HepG2 (cell line): ENCODE data around the gene TMEM131. TPM values are rescaled to one million over a fixed set of nuclear protein-coding genes. Genes with fewer than 3 reads are reported as not detected.

Experiments used
- ATAC-seq: fragments of 200-7000 bp; cut with Tn5 transposase; 3 replicates; pipeline ENCODE4 v1.9.1; 2020; ENCODE audit warnings: mild to moderate bottlenecking, moderate library complexity
- BruUV-seq: library from RNA; stranded (reverse); fragments of 400-500 nt; replicated peaks from 2 replicates; lab custom pipeline; 2021; lab: Mats Ljungman, UMichigan
- CTCF ChIA-PET: fragments of 300-600 bp; formaldehyde crosslinking; extraction: SDS; loops from one replicate; lab custom pipeline; 2021; ENCODE audit warnings: low total read pairs, inconsistent platforms, low intra/inter-chr PET ratio; lab: Yijun Ruan, JAX
- POLR2A ChIA-PET: fragments of 350-600 bp; sonication (Branson Sonifier 250); formaldehyde crosslinking; loops from one replicate; lab custom pipeline; 2020; ENCODE audit warnings: antibody characterized with exemption, inconsistent platforms; lab: Yijun Ruan, JAX
- DNase-seq: peaks from one replicate; pipeline ENCODE4 v3.0.0-alpha.2; 2015; ENCODE audit warnings: low spot score
- FAIRE-seq: peaks from 3 replicates; lab custom pipeline; 2011; peaks lifted over from hg19 to GRCh38; lab: Jason Lieb, UNC
- H2AFZ ChIP-seq: one replicate; pipeline ENCODE4 v1.6.1; 2011; ENCODE audit warnings: low read length, inconsistent platforms
- H3K27ac ChIP-seq: fragments of 300-600 bp; 3 replicates; pipeline ENCODE4 v1.8.0; 2011; ENCODE audit warnings: mixed run types, mild to moderate bottlenecking, mixed read lengths, low read length, inconsistent platforms; ENCODE audit not compliant: insufficient read depth; ENCODE audit errors: extremely low read length
- H3K27me3 ChIP-seq, 2 experiments: fragments of 200-600 bp in 1 of 2; 2 replicates in 1 of 2; 3 replicates in 1 of 2; pipeline versions ENCODE4 v1.6.0 to v1.8.0; 2011; ENCODE audit warnings: low read length in 2 of 2, mild to moderate bottlenecking in 2 of 2, moderate library complexity in 2 of 2, inconsistent platforms in 1 of 2; ENCODE audit not compliant: insufficient read depth in 2 of 2, control insufficient read depth in 1 of 2
- H3K36me3 ChIP-seq, 2 experiments: fragments of 200-600 bp in 1 of 2; replicated peaks in 1 of 2; 2 replicates in 1 of 2; 3 replicates in 1 of 2; pipeline versions ENCODE4 v1.5.1 to v1.8.0; 2011; ENCODE audit warnings: low read length in 2 of 2, inconsistent platforms in 1 of 2; ENCODE audit not compliant: insufficient read depth in 2 of 2, control insufficient read depth in 1 of 2
- H3K4me1 ChIP-seq: 2 replicates; pipeline ENCODE4 v1.5.1; 2012; ENCODE audit warnings: low read length, inconsistent platforms; ENCODE audit not compliant: insufficient read depth
- H3K4me2 ChIP-seq: 2 replicates; pipeline ENCODE4 v1.6.0; 2011; ENCODE audit warnings: low read depth, low read length, inconsistent platforms
- H3K4me3 ChIP-seq, 3 experiments: fragments of 200-600 bp in 1 of 3; sonication (generic), shearing (Covaris generic) in 1 of 3; replicated peaks in 1 of 3; 2 replicates each; pipeline ENCODE4 v1.5.1; 2011 to 2016; ENCODE audit warnings: low read length in 3 of 3, inconsistent platforms in 2 of 3, low read depth in 2 of 3, mild to moderate bottlenecking in 2 of 3, control low read depth in 1 of 3, mixed read lengths in 1 of 3; ENCODE audit not compliant: insufficient read depth in 1 of 3
- H3K79me2 ChIP-seq: one replicate; pipeline ENCODE4 v1.6.1; 2011; ENCODE audit warnings: low read length, inconsistent platforms; ENCODE audit not compliant: insufficient read depth
- H3K9ac ChIP-seq: 2 replicates; pipeline ENCODE4 v1.6.0; 2011; ENCODE audit warnings: mild to moderate bottlenecking, low read depth, low read length, inconsistent platforms; ENCODE audit not compliant: insufficient read depth
- H3K9me3 ChIP-seq: 2 replicates; pipeline ENCODE4 v1.5.1; 2012; ENCODE audit warnings: mild to moderate bottlenecking, low read length
- H4K20me1 ChIP-seq: 2 replicates; pipeline ENCODE4 v1.6.0; 2011; ENCODE audit warnings: inconsistent platforms, mild to moderate bottlenecking, low read length, moderate library complexity; ENCODE audit not compliant: insufficient read depth
- HNF4G ChIP-seq, 2 experiments: sonication (generic) in 1 of 2; formaldehyde crosslinking in 1 of 2; IDR thresholded peaks; 2 replicates each; pipeline versions ENCODE4 v1.4.0 to v1.6.1; 2011 to 2020; ENCODE audit warnings: borderline replicate concordance in 2 of 2, low read depth in 2 of 2, mild to moderate bottlenecking in 2 of 2, low read length in 1 of 2, missing genetic modification reagents in 1 of 2, moderate library complexity in 1 of 2
- NFE2 ChIP-seq: sonication (generic); formaldehyde crosslinking; IDR thresholded peaks from 2 replicates; pipeline ENCODE4 v1.4.0; 2020; ENCODE audit warnings: missing genetic modification reagents
- NR1H2 ChIP-seq: sonication (generic); formaldehyde crosslinking; IDR thresholded peaks from 2 replicates; pipeline ENCODE4 v1.8.1; 2022; ENCODE audit warnings: low read depth, missing genetic modification reagents, borderline replicate concordance
- POLR2G ChIP-seq: fragments of 200-400 bp; formaldehyde crosslinking; IDR thresholded peaks from 2 replicates; pipeline ENCODE4 v1.6.1; 2018; ENCODE audit warnings: mild to moderate bottlenecking, low read depth, low read length, moderate library complexity
- ZNF207 ChIP-seq: fragments of 450-650 bp; IDR thresholded peaks from 2 replicates; pipeline ENCODE4 v1.6.1; 2016; ENCODE audit warnings: antibody characterized with exemption, borderline replicate concordance
- WGBS: methylation state at CpG from one replicate; pipeline ENCODE4 v1.1.6; 2017; ENCODE audit warnings: low lambda C conversion rate; 5-methylcytosine and 5-hydroxymethylcytosine counted together
- in situ Hi-C: cut with HindIII; loops from 2 replicates; pipeline ENCODE4 v1.10.0; 2017; ENCODE audit warnings: low pct_unique_long_range_greater_than_20kb; ENCODE audit not compliant: extremely low pct_ligation_motif_present
- intact Hi-C: fragments of 100-400 bp; cut with micrococcal nuclease; formaldehyde crosslinking; loops from one replicate; pipeline ENCODE4 v1.10.0; 2022; ENCODE audit not compliant: unreplicated experiment
- polyA plus RNA-seq, 8 experiments: library from polyadenylated mRNA; depleted of rRNA in 3 of 8; stranded (reverse) in 7 of 8; unstranded in 1 of 8; fragments of >200 nt; fragmentation: Illumina TruSeq in 4 of 8; extraction: Trizol in 4 of 8; gene quantifications; 2 replicates each; pipeline versions ENCODE4 v1.2.1 to v1.2.3, GENCODE V29; 2011 to 2016; ENCODE audit warnings: low read depth in 4 of 8, missing spikeins in 1 of 8, mixed read lengths in 1 of 8; ENCODE audit not compliant: insufficient read depth in 1 of 8
- total RNA-seq, 5 experiments: library from RNA; depleted of rRNA; stranded (reverse); fragments of >200 nt; fragmentation: Illumina TruSeq; extraction: Trizol; gene quantifications; 2 replicates each; pipeline ENCODE4 v1.2.3, GENCODE V29; 2016; ENCODE audit warnings: low read depth in 1 of 5
- TF ChIP-seq, protein P1 (sequence below): sonication (generic); formaldehyde crosslinking; IDR thresholded peaks from 2 replicates; pipeline ENCODE4 v1.5.0; 2020; ENCODE audit warnings: mild to moderate bottlenecking, missing genetic modification reagents, borderline replicate concordance
- TF ChIP-seq, protein P2 (sequence below): sonication (generic); formaldehyde crosslinking; IDR thresholded peaks from 2 replicates; pipeline ENCODE4 v1.4.0; 2020; ENCODE audit warnings: missing genetic modification reagents

TMEM131 gene
- total and polyA plus RNA-seq, 2 of the 13 experiments (the other 11 are each of a cell fraction or from before 2014, with no cell fraction given): 17.9 to 19.5 TPM

DNA sequence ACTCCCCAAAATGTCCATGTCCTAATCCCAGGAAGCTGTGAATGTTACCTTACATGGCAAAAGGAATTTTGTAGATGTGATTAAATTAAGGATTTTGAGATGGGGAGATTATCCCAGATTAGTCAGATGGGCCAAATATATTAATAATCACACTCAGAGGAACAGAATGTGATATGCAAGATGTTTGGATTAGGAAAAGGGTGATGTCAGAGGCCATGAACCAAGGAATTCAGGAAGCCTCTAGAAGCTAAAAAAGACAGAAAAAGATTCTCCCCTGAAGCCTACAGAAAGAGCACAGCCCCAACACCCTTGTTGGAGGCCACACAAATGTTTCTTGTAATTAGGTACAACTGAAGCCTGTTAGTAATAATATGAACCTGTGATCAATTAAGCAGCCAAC is 13.1 kb downstream of the TMEM131 start:
- Histone ChIP-seq H3K4me3 (no peak overlapping the region), H3K27ac (no peak overlapping the region), H2AFZ (no peak overlapping the region), H3K4me1 (peaks cover 9% of the 10 kb centered on the region; the same call in 1 of the 2 replicates), H4K20me1 (peaks cover 3% of the 10 kb centered on the region; the same call in 1 of the 2 replicates), H3K36me3 (peaks cover 0 to 4% of the 10 kb centered on the region in 2 experiments; a peak in 4 of 5 replicates), H3K9me3 (peaks cover 11% of the 10 kb centered on the region), H3K4me2 (no peak overlapping the region), H3K79me2 (peaks cover 92% of the 10 kb centered on the region), H3K27me3 (no peaks in the 10 kb centered on the region), H3K9ac (no peak overlapping the region)
- DNase-seq (no peak), ATAC-seq (no peak), FAIRE-seq (no peak)
- intact Hi-C loops (no loop called here), in situ Hi-C loops (no loop called here)
- ChIA-PET CTCF (no interaction called here), POLR2A (no interaction called here)
- BruUV-seq: no TSS peak
- TF ChIP-seq HNF4G (IDR thresholded peaks at IDR 0.05; ENCODE audit: borderline replicate concordance, low read depth, low read length) (no peak), HNF4G (CRISPR knock-in tag; IDR thresholded peaks at IDR 0.05; ENCODE audit: borderline replicate concordance, low read depth) (no peak)
- TF ChIP-seq, protein P1, sequence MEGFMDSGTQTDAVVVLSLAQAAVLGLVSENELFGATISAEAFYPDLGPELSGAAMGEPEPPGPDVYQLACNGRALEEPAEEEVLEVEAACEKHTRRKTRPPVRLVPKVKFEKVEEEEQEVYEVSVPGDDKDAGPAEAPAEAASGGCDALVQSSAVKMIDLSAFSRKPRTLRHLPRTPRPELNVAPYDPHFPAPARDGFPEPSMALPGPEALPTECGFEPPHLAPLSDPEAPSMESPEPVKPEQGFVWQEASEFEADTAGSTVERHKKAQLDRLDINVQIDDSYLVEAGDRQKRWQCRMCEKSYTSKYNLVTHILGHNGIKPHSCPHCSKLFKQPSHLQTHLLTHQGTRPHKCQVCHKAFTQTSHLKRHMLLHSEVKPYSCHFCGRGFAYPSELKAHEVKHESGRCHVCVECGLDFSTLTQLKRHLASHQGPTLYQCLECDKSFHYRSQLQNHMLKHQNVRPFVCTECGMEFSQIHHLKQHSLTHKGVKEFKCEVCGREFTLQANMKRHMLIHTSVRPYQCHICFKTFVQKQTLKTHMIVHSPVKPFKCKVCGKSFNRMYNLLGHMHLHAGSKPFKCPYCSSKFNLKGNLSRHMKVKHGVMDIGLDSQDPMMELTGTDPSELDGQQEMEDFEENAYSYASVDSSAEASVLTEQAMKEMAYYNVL (CRISPR knock-in tag): no peak

DNA sequence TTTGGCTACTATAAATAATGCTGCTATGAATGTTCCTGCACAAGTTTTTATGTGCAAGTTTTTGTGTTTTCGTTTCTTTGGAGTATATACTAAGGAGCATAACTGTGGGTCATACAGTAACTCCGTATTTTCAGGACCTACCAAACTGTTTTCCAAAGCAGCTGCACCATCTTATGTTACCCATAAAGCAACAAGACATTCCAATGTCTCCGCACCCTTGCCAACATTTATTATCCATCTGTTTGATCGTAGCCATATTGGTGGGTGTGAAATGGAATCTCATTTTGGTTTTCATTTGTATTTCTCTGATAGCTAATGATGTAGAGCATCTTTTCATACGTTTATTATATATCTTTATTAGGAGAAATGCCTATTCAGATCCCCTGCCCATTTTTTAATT is 13.8 kb downstream of the TMEM131 start:
- DNase-seq: no peak
- POLR2A ChIA-PET: no interaction called here
- Histone ChIP-seq H3K79me2 (peaks cover 91% of the 10 kb centered on the region), H3K27me3 (no peaks in the 10 kb centered on the region), H3K27ac (no peak overlapping the region), H3K9me3 (peaks cover 11% of the 10 kb centered on the region), H3K36me3 (peaks cover 0 to 4% of the 10 kb centered on the region in 2 experiments; a peak in 4 of 5 replicates), H2AFZ (no peak overlapping the region), H3K4me3 (no peak overlapping the region), H3K4me2 (no peak overlapping the region), H4K20me1 (peaks cover 3% of the 10 kb centered on the region; the same call in 1 of the 2 replicates), H3K4me1 (peaks cover 6% of the 10 kb centered on the region; the same call in 1 of the 2 replicates), H3K9ac (no peak overlapping the region)
- FAIRE-seq: peak; percentile 18
- TSS peak; percentile 1 for BruUV-seq
- CTCF ChIA-PET: no interaction called here
- in situ Hi-C loops: no loop called here
- WGBS: 92% methylated on average over 5 of the region's 5 CpGs
- no peak for ATAC-seq
- intact Hi-C loops: no loop called here
- TF ChIP-seq NR1H2 (CRISPR knock-in tag) (no peak), NFE2 (CRISPR knock-in tag) (no peak), POLR2G (no peak), ZNF207 (no peak)
- TF ChIP-seq, protein P2, sequence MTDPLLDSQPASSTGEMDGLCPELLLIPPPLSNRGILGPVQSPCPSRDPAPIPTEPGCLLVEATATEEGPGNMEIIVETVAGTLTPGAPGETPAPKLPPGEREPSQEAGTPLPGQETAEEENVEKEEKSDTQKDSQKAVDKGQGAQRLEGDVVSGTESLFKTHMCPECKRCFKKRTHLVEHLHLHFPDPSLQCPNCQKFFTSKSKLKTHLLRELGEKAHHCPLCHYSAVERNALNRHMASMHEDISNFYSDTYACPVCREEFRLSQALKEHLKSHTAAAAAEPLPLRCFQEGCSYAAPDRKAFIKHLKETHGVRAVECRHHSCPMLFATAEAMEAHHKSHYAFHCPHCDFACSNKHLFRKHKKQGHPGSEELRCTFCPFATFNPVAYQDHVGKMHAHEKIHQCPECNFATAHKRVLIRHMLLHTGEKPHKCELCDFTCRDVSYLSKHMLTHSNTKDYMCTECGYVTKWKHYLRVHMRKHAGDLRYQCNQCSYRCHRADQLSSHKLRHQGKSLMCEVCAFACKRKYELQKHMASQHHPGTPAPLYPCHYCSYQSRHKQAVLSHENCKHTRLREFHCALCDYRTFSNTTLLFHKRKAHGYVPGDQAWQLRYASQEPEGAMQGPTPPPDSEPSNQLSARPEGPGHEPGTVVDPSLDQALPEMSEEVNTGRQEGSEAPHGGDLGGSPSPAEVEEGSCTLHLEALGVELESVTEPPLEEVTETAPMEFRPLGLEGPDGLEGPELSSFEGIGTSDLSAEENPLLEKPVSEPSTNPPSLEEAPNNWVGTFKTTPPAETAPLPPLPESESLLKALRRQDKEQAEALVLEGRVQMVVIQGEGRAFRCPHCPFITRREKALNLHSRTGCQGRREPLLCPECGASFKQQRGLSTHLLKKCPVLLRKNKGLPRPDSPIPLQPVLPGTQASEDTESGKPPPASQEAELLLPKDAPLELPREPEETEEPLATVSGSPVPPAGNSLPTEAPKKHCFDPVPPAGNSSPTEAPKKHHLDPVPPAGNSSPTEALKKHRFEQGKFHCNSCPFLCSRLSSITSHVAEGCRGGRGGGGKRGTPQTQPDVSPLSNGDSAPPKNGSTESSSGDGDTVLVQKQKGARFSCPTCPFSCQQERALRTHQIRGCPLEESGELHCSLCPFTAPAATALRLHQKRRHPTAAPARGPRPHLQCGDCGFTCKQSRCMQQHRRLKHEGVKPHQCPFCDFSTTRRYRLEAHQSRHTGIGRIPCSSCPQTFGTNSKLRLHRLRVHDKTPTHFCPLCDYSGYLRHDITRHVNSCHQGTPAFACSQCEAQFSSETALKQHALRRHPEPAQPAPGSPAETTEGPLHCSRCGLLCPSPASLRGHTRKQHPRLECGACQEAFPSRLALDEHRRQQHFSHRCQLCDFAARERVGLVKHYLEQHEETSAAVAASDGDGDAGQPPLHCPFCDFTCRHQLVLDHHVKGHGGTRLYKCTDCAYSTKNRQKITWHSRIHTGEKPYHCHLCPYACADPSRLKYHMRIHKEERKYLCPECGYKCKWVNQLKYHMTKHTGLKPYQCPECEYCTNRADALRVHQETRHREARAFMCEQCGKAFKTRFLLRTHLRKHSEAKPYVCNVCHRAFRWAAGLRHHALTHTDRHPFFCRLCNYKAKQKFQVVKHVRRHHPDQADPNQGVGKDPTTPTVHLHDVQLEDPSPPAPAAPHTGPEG: no peak
